LHCN-M2 (cell line): Measurements from ENCODE around the gene SRRM4. TPM values are rescaled to one million over a fixed set of nuclear protein-coding genes. Genes with fewer than 3 reads are reported as not detected.

Experiments used
- DNase-seq: peaks from one replicate; pipeline ENCODE4 v3.0.0-alpha.2; 2012; ENCODE audit warnings: low read depth
- total RNA-seq: library from RNA; depleted of rRNA; stranded (reverse); fragments of >200 nt; gene quantifications from 2 replicates; pipeline ENCODE4 v1.2.3, GENCODE V29; 2014

Gene SRRM4
- total RNA-seq, 1 experiment from 2014 or later, result not detected

- peak; percentile 39 for DNase-seq
Measured at GRCh38 chr12:119115296-119115905, 134.1 kb downstream of the SRRM4 start.

GRCh38 chr12:119117936-119118335, 136.6 kb downstream of the SRRM4 start:
- no peak for DNase-seq

- DNase-seq, result no peak
Measured at GRCh38 chr12:119118625-119119024, 137.3 kb downstream of the SRRM4 start.

DNA sequence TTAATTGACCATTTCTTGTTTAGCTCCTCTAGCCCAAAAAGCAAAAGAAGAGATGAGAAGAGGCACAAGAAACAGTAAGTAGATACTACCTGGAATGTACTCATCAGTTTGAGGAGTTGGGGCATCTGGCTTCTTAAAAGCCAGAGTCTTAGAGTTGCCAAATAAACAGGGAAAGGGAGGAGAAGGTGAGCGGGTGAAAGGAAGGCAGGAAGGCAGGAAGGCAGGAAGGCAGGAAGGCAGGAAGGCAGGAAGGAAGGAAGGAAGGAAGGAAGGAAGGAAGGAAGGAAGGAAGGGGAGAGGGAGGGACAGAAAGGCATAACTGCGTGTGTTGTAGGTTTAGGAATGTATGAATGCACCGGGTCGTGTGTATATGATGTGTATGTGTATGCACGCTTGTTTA, 140.7 kb downstream of the SRRM4 start:
- no peak for DNase-seq

- DNase-seq, result no peak
Measured at GRCh38 chr12:119122751-119123150, 141.4 kb downstream of the SRRM4 start.

DNA sequence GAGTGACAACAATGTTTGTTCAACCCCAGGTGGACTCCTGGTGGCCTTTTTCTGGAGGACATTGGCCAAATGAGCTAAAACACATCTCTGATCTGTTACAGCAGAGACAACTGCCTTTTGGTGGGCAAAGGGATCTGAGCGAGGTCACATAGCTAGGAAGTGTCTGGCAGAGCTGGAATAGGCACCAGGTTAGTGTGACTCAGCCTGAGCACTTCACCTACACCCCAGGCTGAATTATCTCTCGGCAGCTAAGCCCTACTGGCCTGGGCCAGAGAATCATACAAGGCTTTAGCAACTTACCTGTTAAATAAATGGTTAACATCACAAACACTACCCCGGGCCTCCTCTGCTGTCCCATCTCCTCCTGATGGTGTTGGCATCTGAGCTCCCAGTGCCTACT, 147.2 kb downstream of the SRRM4 start:
- DNase-seq, result no peak

GRCh38 chr12:119129827-119130434, 148.6 kb downstream of the SRRM4 start:
- DNase-seq, result no peak

GRCh38 chr12:119130523-119130922, 149.2 kb downstream of the SRRM4 start:
- no peak for DNase-seq

DNA sequence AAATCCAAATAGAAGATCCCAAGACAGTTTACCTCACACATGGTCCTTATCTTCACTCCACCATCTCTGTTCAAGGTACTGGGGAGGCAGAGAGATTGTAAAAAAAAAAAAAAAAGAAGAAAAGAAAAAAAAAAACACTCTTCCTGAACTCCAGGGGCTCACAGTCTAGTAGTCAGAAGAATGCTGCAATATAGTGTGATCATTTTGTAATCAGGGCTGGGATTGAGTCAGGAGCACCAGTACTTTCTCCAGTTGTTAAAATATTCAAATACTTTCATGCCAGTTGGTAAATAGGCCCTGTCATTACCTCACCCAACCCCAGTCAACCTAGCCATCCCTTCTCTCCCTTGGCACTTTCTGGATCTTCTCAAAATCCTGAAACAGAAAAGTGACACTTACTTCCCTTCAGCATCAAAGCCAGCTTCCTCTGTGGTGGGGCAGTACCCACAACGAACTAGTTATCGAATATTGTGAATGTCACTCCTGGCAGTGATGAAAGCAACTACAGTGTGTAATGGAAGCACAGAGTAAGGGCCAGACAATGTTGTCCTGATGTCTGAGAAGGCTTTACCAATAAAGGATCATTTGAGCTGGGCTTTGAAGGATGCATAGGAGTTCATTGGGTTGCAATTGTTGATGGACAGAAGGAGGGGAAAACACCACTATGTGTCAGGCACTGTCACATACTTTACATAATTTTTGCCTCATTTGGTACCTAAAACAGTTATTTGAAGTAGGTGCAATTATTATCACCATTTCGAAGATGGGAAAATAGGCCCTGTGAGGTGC, 153.1 kb downstream of the SRRM4 start:
- no peak for DNase-seq

GRCh38 chr12:119136811-119137410, 155.6 kb downstream of the SRRM4 start:
- DNase-seq, result no peak

GRCh38 chr12:119139448-119139847, 158.1 kb downstream of the SRRM4 start:
- no peak for DNase-seq

GRCh38 chr12:119145367-119145766, 164.0 kb downstream of the SRRM4 start:
- DNase-seq, result no peak

DNA sequence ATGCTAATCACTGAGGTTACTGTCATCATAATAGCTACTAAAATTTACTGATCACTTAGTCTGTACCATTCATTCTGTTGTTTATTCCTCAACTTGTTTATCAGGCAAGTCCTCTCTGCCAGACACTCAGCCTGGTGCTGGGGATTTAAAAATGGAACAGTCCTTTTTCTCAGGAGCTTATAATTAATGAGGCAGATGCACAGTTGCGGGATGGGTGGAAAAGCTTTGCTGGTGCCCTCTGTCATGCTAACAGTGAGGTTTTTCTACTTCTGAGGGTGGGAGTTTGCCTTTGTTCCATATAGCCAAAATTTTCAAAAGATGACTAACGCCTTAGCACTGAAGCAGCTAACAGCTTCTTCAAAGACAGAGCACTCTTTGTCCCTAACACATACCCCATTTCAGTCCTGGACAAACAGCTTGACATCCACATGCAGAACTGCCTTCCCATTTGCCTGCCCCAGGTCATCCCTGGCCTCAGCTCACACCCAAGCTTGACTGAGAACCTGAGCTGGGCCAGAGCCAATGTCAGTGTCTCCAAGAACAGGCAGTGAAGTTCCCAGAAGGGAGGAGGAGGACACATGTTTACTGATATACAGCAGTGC, 166.6 kb downstream of the SRRM4 start:
- no peak for DNase-seq

DNA sequence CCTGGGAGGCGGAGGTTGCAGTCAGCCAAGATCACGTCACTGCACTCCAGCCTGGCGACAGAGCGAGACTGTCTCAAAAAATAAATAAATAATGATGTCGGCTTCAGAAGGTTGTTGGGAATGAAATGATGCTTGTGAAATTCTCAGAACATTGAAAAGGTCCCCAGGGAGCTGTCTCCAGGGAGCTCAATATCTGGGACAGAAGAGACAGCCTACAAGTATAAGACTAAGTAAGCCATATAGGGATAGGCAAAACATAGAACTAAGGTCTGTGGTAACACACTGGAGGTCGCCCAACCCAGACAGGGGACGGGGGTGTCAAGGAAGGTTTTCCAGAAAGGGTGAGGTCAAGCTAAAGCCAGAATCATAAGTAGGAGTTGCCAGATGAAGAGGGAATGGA, 167.9 kb downstream of the SRRM4 start:
- no peak for DNase-seq

DNA sequence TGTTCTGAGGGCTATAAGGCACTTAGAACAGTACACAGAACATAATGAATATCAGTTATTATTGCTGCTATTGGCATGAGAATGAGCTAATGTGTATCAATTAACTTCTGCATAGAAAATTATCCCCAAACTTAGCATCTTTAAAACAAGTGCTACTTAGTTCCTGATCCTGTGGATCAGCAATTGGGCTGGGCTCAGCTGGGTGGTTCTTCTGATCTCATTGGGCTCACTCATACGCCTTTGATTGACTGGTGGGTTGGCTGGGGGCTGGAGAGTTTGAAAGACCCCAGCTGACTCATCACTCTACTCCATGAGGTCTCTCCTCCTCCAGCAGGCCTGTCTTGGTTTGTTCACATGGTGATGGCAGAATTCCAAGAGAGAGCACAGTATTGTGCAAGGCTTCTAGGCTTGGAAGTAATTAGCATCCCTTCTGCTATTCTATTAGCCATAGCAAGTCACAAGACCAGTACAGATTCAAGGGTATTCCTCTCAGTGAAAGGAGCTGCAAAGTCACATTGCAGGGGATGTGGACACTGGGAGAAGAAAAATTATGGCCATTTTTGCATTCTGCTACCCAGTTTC, 170.2 kb downstream of the SRRM4 start:
- no peak for DNase-seq

GRCh38 chr12:119153477-119154434, 172.4 kb downstream of the SRRM4 start:
- DNase-seq, result no peak

GRCh38 chr12:119154435-119154818, 173.1 kb downstream of the SRRM4 start:
- no peak for DNase-seq

DNA sequence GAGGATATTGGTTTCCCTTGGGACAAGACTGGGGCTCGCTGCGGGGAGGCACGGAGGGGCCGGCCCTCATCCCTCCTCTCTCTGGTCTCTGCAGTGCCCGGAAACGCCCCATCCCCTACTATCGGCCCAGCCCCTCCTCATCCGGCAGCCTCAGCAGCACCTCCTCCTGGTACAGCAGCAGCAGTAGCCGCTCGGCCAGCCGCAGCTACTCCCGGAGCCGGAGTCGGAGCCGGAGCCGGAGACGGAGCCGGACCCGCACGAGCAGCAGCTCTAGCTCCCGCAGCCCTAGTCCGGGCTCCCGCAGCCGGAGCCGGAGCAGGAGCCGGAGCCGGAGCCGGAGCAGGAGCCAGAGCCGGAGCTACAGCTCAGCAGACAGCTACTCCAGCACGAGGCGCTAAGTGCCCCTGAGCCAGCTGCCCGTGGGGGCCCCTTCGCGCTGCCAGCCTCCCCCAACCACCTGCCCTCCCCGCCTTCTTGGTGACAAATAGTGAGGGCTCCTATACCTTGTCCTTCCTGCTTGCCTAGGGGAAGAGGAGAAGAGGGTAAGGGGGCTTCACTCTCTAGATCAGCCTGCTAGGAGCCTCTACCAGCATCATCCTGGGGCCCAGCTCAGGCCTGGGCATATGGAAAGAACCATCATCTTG, 175.2 kb downstream of the SRRM4 start:
- no peak for DNase-seq

DNA sequence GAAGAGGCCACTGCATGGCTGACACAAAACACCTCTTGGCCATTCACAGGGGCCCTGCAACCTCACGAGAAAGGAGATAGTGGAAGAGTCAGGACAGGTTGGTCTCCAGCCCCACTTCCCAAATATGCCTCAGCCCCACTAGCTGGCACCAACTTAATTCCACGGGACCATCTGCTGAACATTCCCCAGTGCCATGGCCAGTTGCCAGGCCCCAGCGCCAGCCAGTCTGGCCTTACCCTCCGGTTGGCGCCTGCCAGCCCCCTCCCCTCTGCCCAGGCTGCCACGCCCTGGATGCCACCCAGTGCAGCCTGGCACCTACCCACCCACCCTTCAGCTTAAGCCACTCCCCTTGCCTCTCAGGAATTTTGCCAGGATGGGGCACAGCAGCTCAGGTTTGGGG, 176.2 kb downstream of the SRRM4 start:
- no peak for DNase-seq

GRCh38 chr12:119157978-119158377, 176.6 kb downstream of the SRRM4 start:
- DNase-seq, result no peak
